KMS-11 (cell line): Measurements from ENCODE around the gene TPM2.

ENCODE experiments used
- H2AFZ ChIP-seq: fragments of 200-600 bp; sonication (generic); 2 replicates; pipeline ENCODE4 v1.6.1; 2016; ENCODE audit warnings: antibody characterized with exemption, mixed run types, low read depth
- H3K27ac ChIP-seq: fragments of 200-600 bp; sonication (generic); 2 replicates; pipeline ENCODE4 v1.6.1; 2016; ENCODE audit warnings: mild to moderate bottlenecking, mixed run types
- H3K27me3 ChIP-seq: fragments of 200-600 bp; sonication (generic); 2 replicates; pipeline ENCODE4 v1.6.1; 2017; ENCODE audit warnings: mild to moderate bottlenecking, low read depth, mixed run types, moderate library complexity; ENCODE audit not compliant: insufficient read depth
- H3K36me3 ChIP-seq: fragments of 200-600 bp; sonication (generic); 2 replicates; pipeline ENCODE4 v1.6.1; 2017; ENCODE audit warnings: mild to moderate bottlenecking, mixed run types; ENCODE audit not compliant: insufficient read depth
- H3K4me1 ChIP-seq: fragments of 200-600 bp; sonication (generic); 2 replicates; pipeline ENCODE4 v1.6.1; 2016; ENCODE audit warnings: mild to moderate bottlenecking, low read depth, mixed run types; ENCODE audit not compliant: poor library complexity, severe bottlenecking
- H3K4me2 ChIP-seq: fragments of 200-600 bp; sonication (generic); 2 replicates; pipeline ENCODE4 v1.7.0; 2016; ENCODE audit warnings: mild to moderate bottlenecking, mixed run types
- H3K4me3 ChIP-seq: fragments of 200-600 bp; sonication (generic); IDR thresholded peaks from 2 replicates; pipeline ENCODE4 v1.6.1; 2017; ENCODE audit warnings: low read depth, low read length, mixed read lengths; ENCODE audit not compliant: insufficient read depth
- H3K79me2 ChIP-seq: fragments of 200-600 bp; sonication (generic); 2 replicates; pipeline ENCODE4 v1.6.1; 2016; ENCODE audit warnings: low read depth, mixed run types; ENCODE audit not compliant: insufficient read depth
- H3K9ac ChIP-seq: fragments of 200-600 bp; sonication (generic); 2 replicates; pipeline ENCODE4 v1.6.1; 2016; ENCODE audit warnings: mild to moderate bottlenecking, mixed run types
- H4K20me1 ChIP-seq: fragments of 200-600 bp; sonication (generic); 2 replicates; pipeline ENCODE4 v1.6.1; 2016; ENCODE audit warnings: mild to moderate bottlenecking, mixed run types; ENCODE audit not compliant: insufficient read depth
- TF ChIP-seq, protein P1 (sequence below): fragments of 200-600 bp; sonication (generic); conservative IDR thresholded peaks from 2 replicates; pipeline ENCODE4 v1.6.1; 2017; ENCODE audit warnings: low read depth, mild to moderate bottlenecking, antibody characterized with exemption, low read length, moderate library complexity, mixed read lengths

TPM2 gene

DNA sequence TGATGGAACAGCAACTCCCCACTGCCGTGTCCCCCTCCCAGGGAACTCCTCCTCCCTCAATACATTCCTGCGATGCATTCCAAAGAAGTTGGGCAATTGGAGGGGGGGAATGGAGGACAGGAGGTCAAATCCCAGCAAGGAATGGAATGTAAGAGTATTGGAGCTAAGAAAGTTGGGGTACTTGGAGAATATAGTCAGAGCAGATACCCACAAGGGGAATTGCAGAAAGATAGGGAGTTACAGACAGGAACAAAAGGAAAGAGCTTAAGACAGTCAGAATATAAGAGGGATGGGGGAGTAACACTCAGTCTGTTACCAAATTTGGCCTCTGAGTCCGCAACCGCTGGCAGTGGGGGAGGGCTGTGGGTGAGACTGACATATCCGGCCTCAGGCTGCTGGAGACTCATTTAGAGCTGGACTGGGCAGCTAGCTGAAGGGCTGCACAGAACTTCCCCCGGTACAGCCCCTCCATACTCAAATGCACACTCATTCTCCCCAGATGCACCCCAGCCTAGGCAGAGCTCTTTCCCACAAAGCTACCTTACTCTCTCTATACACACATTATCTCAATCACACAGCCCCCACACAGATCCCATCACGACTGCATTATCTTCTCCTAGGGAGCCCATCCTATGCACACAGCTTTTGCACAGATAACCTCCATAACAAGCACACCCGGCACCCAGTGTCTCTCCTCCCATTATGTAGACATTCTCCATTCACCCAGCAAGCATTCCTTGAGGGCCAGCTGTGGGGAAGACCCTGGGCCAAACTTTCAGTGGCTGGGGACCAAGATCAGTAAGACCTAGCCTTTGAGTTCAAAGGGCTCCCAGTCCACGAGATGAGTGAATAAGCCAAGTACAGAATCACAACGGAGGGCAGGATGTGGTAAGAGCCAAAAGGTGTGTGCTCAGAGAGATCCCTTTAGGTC lies 38.6 kb upstream of the TPM2 start:
- H3K36me3 ChIP-seq = no peaks in the 10 kb centered on the region
- no peak overlapping the region for H2AFZ ChIP-seq
- H4K20me1 ChIP-seq = peaks cover 9% of the 10 kb centered on the region
- H3K4me1 ChIP-seq = peaks cover 30% of the 10 kb centered on the region
- no peak overlapping the region for H3K27ac ChIP-seq
- no peak overlapping the region for H3K4me3 ChIP-seq
- no peaks in the 10 kb centered on the region for H3K27me3 ChIP-seq
- TF ChIP-seq, protein P1, sequence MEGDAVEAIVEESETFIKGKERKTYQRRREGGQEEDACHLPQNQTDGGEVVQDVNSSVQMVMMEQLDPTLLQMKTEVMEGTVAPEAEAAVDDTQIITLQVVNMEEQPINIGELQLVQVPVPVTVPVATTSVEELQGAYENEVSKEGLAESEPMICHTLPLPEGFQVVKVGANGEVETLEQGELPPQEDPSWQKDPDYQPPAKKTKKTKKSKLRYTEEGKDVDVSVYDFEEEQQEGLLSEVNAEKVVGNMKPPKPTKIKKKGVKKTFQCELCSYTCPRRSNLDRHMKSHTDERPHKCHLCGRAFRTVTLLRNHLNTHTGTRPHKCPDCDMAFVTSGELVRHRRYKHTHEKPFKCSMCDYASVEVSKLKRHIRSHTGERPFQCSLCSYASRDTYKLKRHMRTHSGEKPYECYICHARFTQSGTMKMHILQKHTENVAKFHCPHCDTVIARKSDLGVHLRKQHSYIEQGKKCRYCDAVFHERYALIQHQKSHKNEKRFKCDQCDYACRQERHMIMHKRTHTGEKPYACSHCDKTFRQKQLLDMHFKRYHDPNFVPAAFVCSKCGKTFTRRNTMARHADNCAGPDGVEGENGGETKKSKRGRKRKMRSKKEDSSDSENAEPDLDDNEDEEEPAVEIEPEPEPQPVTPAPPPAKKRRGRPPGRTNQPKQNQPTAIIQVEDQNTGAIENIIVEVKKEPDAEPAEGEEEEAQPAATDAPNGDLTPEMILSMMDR = no peak
- peaks cover 49% of the 10 kb centered on the region for H3K79me2 ChIP-seq
- no peak overlapping the region for H3K9ac ChIP-seq
- no peak overlapping the region for H3K4me2 ChIP-seq

DNA sequence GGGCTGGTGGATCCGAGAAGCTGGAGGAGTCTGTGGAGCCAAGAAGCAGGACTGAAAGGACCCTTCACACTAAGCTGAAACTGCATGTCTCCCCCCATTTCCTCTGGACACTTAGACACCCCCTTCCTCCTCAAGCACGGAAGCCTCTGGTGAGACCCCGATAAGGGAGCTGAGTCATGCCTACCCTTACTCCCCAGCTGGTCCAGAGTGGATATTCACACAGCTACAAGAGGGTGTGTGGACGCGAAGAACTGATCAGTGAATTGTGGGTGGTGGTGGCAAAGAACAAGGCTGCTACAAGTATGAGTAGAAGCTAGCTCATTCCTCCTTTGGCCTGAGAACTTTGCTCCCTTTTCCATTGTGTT lies 37.9 kb upstream of the TPM2 start:
- Histone ChIP-seq H3K4me3 (no peak overlapping the region), H4K20me1 (peaks cover 9% of the 10 kb centered on the region), H3K4me2 (no peak overlapping the region), H2AFZ (no peak overlapping the region), H3K27ac (no peak overlapping the region), H3K79me2 (peaks cover 49% of the 10 kb centered on the region), H3K27me3 (no peaks in the 10 kb centered on the region), H3K36me3 (no peaks in the 10 kb centered on the region), H3K9ac (no peak overlapping the region), H3K4me1 (peaks cover 26% of the 10 kb centered on the region)
- TF ChIP-seq, protein P1 = no peak

DNA sequence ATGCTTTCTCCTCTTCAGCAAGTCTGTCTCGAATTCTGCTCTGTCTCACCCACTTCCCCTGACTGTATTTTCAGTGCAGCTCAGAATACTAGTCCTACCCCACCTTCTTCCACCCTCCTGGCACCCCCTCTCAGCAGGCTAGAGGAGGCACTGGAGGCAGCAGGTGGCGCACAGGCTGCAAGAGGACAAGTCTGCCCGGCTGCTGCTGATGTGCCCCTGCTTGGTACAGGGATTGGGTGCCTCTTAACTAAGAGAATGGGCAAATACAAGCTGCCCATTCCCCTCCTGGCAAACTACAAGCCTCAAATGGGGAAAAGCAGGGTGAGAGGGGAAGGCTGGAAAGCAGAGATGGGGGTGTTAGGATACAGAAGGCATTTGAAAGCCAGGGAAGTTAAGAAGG lies 37.2 kb upstream of the TPM2 start:
- H3K27me3 ChIP-seq = no peaks in the 10 kb centered on the region
- H3K9ac ChIP-seq = no peak overlapping the region
- no peak overlapping the region for H3K4me3 ChIP-seq
- H4K20me1 ChIP-seq = peaks cover 9% of the 10 kb centered on the region
- TF ChIP-seq, protein P1 = no peak
- no peak overlapping the region for H3K4me2 ChIP-seq
- H3K4me1 ChIP-seq = peaks cover 26% of the 10 kb centered on the region
- H3K79me2 ChIP-seq = peaks cover 49% of the 10 kb centered on the region
- H3K36me3 ChIP-seq = no peaks in the 10 kb centered on the region
- no peak overlapping the region for H3K27ac ChIP-seq
- no peak overlapping the region for H2AFZ ChIP-seq

DNA sequence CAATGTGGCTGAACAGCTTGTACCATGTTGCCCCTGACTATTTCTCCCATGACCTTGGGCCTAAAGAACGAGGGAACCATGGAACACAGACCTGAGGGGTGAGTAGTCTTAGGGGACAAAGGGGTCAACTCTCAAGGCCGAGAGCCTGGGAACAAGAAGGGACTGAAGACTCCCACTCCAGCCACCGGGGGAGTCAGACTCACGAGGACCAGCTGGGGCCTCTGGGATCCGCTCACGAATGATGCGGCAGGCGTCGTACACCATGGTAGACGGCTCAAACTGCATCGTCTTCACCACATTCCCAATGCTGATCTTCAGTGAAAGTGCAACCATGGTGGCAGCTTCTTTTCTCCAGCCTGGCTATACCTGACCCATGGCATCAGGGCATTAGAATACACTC lies 35.6 kb upstream of the TPM2 start:
- Histone ChIP-seq H3K4me2 (no peak overlapping the region), H2AFZ (no peak overlapping the region), H4K20me1 (peaks cover 9% of the 10 kb centered on the region), H3K27me3 (no peaks in the 10 kb centered on the region), H3K27ac (no peak overlapping the region), H3K79me2 (peaks cover 35% of the 10 kb centered on the region), H3K9ac (no peak overlapping the region), H3K4me3 (no peak overlapping the region), H3K4me1 (peaks cover 16% of the 10 kb centered on the region), H3K36me3 (no peaks in the 10 kb centered on the region)
- TF ChIP-seq, protein P1 = no peak
